GM15510 (cell line): ENCODE results near the gene DBF4.

Experiments used
- POLR2A ChIP-seq: IDR thresholded peaks from 3 replicates; pipeline ENCODE4 v1.6.1; 2011; ENCODE audit warnings: borderline replicate concordance; ENCODE audit not compliant: insufficient read length; ENCODE audit errors: extremely low read depth

DBF4 gene

DNA sequence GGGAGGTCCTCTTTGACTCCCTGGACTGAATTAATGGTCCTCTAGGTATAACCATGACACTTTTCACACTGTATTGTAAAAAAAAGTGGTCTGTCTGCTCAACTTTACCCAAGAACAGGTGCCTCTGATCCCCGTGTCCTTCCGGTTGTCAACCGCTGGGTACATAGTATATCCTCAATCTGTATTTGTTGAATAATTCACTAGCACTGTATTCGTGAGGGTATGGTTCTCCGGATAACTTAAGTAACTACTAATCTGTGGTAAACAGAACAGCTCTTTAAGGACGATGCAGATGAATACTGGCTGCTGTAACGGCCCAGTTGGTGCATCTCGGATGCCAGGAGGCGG, 57.3 kb downstream of the DBF4 start:
- no peak for TF ChIP-seq POLR2A

DNA sequence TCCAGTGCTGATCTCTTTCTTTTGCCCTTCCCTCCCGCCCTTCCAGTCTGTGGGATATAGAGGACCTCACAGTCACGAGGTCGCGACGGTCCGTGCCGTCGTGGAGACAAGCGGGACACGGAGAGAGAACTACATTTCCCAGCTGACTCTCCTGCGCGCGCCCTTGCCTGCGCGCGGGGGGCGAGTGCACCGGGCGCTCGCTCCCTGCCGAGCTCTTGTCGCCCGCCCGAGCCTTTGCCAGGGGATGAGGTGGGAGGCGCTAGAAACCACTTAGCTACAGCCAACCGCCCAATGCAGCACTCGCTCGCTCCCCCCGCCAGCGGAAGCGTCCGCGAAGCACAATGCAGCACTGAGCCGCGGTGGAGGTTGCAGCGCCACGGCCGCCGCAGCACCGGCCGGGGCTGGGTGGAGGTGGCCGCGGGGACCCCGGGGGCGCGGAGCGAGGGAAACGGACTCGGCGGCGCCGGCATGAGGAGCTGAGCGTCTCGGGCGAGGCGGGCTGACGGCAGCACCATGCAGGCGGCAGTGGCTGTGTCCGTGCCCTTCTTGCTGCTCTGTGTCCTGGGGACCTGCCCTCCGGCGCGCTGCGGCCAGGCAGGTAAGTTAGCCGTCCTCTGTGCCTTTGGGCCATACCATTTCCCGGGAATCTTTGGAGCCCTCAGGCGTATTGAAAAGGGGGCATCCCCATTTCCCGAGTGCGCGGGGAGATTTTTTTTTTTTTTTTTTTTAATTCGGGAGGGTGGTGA, 57.8 kb downstream of the DBF4 start, which contains the start of gene ADAM22:
Gene ADAM22 (plus strand): TSS at position 299 of the 746 bp plus-strand sequence. CDS start 215 bp downstream, at position 514.
- TF ChIP-seq POLR2A: peak; percentile 90

DNA sequence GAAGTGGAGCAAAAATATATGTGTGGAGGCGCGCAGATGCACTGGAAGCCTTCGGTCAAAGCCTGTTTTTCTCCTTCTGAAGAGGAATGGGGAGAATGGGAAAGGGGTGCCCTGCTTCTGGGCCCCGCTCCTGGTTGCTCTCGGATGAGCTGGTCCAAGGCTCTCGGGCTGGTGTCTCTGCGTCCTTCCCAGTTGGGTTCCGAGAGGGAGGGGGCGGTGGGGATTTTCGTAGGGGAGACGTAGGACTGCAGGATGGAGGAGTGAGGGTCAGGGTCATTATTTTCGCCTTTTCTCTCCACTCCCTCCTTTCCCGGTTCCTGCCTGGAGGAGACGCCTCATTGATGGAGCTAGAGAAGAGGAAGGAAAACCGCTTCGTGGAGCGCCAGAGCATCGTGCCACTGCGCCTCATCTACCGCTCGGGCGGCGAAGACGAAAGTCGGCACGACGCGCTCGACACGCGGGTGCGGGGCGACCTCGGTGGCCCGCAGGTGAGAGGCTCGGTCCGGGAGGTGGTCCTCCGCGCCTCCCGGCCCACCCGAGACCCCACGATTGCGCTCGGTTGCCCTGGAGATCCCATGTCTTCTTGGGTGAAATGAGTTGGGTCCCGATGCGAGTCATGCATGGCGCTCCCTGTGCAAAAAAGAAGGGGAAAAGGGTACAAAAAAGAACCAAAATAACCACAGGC, 58.5 kb downstream of the DBF4 start:
- no peak for TF ChIP-seq POLR2A

DNA sequence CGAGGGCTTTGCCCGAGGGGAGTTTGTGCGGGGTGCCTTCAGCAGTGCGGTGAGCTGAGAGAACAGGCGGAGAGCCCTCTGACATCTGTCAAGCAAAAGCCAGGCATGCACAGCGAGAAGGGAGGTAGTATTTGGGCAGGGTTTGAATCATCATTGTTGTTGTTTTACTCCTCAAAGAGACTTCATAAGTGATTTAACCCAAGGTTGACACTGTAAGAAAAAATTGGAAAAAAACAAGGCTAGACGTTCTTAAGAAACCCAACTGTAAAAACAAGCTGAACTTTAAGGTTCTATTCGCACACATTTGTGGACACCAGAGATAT, 59.1 kb downstream of the DBF4 start:
- TF ChIP-seq POLR2A: no peak

DNA sequence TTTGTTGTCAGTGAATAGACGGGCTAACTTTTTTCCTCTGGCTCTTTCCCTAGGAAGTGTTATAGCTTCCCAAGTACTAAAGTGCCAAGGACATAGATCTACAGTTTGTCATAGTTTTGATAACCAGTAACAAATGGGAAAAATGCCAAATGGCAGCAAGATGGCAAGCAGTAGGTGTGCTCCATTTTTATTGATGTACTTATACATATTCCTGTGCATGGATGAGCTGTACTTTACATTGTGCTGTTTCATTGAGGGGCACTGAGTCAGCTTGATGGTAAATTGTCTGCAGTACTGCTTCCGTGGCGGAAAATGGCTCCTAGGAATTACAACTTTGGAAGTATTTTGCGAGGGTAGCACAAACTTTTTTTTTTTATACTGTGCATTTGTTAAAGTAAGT, 64.8 kb downstream of the DBF4 start:
- TF ChIP-seq POLR2A: no peak

DNA sequence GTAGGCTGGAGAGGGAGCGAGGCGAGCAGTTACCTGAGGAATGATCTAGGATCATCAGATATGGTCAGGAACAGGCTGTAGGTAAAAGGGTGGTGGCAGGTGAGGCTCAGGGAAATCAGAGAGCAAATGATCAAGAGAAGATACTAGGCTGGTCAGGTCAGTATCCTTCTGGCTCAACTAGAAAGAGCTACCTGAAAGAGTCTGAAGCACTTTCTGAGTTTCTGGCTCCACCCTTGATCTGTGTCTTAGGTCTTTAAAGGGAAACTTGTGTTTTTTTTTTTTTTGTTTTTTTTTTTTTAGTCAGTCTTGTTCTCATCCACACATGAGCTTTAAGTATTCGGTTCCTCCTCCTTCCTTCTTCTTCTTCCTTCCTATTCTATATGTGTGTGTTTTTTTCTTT, 68.3 kb downstream of the DBF4 start:
- TF ChIP-seq POLR2A: no peak

DNA sequence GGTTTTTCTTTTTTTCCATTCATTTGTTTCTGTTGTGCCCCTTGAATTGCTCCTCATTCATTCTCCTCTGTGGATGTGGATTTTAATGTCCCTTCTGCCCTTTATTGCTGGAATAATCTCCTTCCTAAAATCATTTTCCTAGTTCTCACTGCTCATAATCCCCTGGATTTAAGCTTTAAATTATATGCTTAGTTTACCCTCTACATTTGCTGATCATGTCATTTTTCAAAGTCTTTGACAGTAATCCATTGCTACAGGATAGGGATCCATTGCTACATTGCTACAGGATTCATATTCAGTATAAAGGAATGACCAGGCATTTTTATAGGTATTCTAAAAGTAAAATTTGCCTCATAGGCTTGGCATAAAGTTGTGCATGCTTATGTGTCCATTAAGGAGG, 72.1 kb downstream of the DBF4 start:
- TF ChIP-seq POLR2A: no peak
